Body of pancreas (tissue), 4 donors: ENCODE data around the gene KIRREL3. TPM values are rescaled to one million over a fixed set of nuclear protein-coding genes. Genes with fewer than 3 reads are reported as not detected.

Source experiments
- ATAC-seq: fragments of 150-250 bp; one replicate; pipeline ENCODE4 v1.9.1; 2016
- DNase-seq, 4 donors: peaks; one replicate each; pipeline ENCODE4 v3.0.0-alpha.2; 2019
- H3K27ac ChIP-seq, 4 donors: fragments of 200-600 bp; sonication (generic); 1 replicate in 3 of 4; 2 replicates in 1 of 4; pipeline versions ENCODE4 v1.5.1 to v1.6.1; 2016 to 2019; ENCODE audit warnings: mild to moderate bottlenecking in 1 of 4, mixed read lengths in 1 of 4, moderate library complexity in 1 of 4
- H3K27me3 ChIP-seq, 2 donors: fragments of 200-600 bp; sonication (generic); one replicate each; pipeline ENCODE4 v1.6.0; 2016; ENCODE audit warnings: mild to moderate bottlenecking in 1 of 2
- H3K36me3 ChIP-seq, 2 donors: fragments of 200-600 bp; sonication (generic); replicated peaks in 1 of 2; 2 replicates each; pipeline ENCODE4 v1.5.1; 2016; ENCODE audit warnings: low read depth in 2 of 2; ENCODE audit not compliant: insufficient read depth in 1 of 2
- H3K4me1 ChIP-seq: fragments of 200-600 bp; sonication (generic); one replicate; pipeline ENCODE4 v1.6.0; 2016
- H3K4me3 ChIP-seq, 2 donors: fragments of 200-600 bp; sonication (generic); 1 replicate in 1 of 2; 2 replicates in 1 of 2; pipeline ENCODE4 v1.5.1; 2016 to 2019
- H3K9me3 ChIP-seq, 3 donors: fragments of 200-600 bp; sonication (generic); 1 replicate in 2 of 3; 2 replicates in 1 of 3; pipeline ENCODE4 v1.5.1; 2016
- POLR2A ChIP-seq, 3 donors: fragments of 450-650 bp; IDR thresholded peaks; one replicate each; pipeline ENCODE4 v1.6.1; 2016; ENCODE audit warnings: antibody characterized with exemption in 3 of 3, mild to moderate bottlenecking in 2 of 3
- WGBS, 2 donors: methylation state at CpG; one replicate each; pipeline ENCODE4 v1.1.5; 2017; 5-methylcytosine and 5-hydroxymethylcytosine counted together
- intact Hi-C: fragments of 100-400 bp; cut with DNase I; formaldehyde crosslinking; loops from one replicate; pipeline ENCODE4 v1.15.1; 2023
- total RNA-seq, 2 donors: library from RNA; depleted of rRNA; stranded (reverse); fragments of >200 nt; gene quantifications; one replicate each; pipeline ENCODE4 v1.1.0, GENCODE V29; 2016
- TF ChIP-seq, protein P1 (sequence below), 7 experiments: fragments of 450-650 bp in 4 of 7; fragments of 200-600 bp in 3 of 7; sonication (generic) in 3 of 7; IDR thresholded peaks; one replicate each; pipeline ENCODE4 v1.5.1; 2016 to 2019; ENCODE audit warnings: antibody characterized with exemption in 7 of 7

The KIRREL3 gene
- total RNA-seq, 2 donors from 2014 or later: 0.26 TPM; not detected in 1

DNA sequence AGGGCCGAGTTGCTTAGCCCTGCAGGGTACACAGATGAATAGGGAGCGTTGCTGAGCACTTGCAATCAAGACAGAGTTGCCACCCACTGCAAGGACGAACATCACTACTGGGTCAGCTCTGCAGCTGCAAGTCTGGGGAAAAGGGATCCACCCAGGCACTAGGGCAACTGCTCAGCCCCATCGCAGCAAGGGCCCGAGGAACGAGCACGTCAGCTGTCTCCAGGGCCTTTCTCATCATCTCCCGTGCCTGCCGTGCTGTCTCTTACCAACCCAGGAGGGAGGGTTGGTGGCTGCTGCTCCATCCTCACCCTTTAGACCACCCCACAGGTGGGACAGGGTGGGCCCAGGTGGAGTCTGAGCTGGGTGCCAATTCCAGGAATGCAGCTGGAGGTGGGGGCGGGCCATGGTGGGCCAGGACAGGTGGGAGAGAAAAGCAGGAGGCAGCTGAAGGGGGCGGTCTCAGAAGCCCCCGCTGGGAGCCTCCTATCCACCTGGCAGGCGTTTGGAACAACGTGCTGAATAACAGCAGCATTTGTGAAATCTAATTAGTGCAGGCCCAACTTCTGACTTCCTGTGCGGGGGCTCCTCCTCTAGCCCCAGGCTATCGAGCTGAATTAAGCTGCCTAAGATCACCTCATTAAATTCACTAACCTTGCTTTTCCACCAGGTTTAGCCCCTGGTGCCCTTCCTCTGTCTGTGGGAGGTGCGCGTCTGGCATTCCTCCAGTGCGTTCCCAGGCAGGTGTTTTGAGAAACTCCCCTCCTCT is 392.6 kb downstream of the KIRREL3 start:
- DNase-seq (no peak), ATAC-seq (no peak)
- Histone ChIP-seq H3K27me3 (peaks cover 0 to 4% of the 10 kb centered on the region in 2 donors), H3K36me3 (no peaks in the 10 kb centered on the region), H3K4me1 (peaks cover 7% of the 10 kb centered on the region), H3K9me3 (no peaks in the 10 kb centered on the region), H3K27ac (no peak overlapping the region), H3K4me3 (no peak overlapping the region)
- intact Hi-C loops: loop anchor here (5.0 kb wide), 1 partner anchor 384 kb away; no protein-coding TSS in a partner anchor
- 48 to 58% methylated on average over 11 to 19 of the region's 19 CpGs for WGBS, 2 donors
- TF ChIP-seq POLR2A (IDR thresholded peaks at IDR 0.05): no peak
- TF ChIP-seq, protein P1, sequence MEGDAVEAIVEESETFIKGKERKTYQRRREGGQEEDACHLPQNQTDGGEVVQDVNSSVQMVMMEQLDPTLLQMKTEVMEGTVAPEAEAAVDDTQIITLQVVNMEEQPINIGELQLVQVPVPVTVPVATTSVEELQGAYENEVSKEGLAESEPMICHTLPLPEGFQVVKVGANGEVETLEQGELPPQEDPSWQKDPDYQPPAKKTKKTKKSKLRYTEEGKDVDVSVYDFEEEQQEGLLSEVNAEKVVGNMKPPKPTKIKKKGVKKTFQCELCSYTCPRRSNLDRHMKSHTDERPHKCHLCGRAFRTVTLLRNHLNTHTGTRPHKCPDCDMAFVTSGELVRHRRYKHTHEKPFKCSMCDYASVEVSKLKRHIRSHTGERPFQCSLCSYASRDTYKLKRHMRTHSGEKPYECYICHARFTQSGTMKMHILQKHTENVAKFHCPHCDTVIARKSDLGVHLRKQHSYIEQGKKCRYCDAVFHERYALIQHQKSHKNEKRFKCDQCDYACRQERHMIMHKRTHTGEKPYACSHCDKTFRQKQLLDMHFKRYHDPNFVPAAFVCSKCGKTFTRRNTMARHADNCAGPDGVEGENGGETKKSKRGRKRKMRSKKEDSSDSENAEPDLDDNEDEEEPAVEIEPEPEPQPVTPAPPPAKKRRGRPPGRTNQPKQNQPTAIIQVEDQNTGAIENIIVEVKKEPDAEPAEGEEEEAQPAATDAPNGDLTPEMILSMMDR (IDR thresholded peaks at IDR 0.05): no peak

DNA sequence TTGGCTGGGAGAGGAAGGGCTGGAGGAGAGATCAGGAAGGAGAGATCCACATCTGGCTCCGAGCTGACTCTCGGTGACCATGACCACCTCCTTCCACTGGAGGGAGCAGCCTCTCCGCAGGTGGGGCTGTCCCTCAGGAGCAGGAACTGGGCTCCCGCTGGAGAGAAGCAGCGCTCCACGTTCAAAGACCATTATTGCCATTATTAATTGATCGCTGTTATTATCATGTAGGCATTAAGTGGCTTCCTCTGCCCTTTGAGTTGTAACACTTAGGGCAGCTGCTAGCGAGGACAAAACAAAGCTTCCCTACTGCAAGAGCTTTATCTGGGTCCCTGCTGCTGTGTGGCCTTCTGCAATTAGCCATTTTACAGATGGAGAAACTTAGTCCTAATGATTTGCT is 393.2 kb downstream of the KIRREL3 start:
- no peaks in the 10 kb centered on the region for H3K9me3 ChIP-seq
- no peaks in the 10 kb centered on the region for H3K36me3 ChIP-seq
- ATAC-seq: peak; percentile 95
- H3K27ac ChIP-seq: no peak overlapping the region
- DNase-seq: peak; percentile 70 to 72 (median 70)
- TF ChIP-seq POLR2A (IDR thresholded peaks at IDR 0.05): no peak
- TF ChIP-seq, protein P1 (IDR thresholded peaks at IDR 0.05): peak; percentile 69 to 90 (median 81)
- peaks cover 0 to 4% of the 10 kb centered on the region in 2 donors for H3K27me3 ChIP-seq
- intact Hi-C loops: loop anchor here (5.0 kb wide), 1 partner anchor 385 kb away; no protein-coding TSS in a partner anchor
- H3K4me3 ChIP-seq: no peak overlapping the region
- H3K4me1 ChIP-seq: peaks cover 7% of the 10 kb centered on the region
- 4 to 17% methylated on average over 5 to 8 of the region's 8 CpGs for WGBS, 2 donors

DNA sequence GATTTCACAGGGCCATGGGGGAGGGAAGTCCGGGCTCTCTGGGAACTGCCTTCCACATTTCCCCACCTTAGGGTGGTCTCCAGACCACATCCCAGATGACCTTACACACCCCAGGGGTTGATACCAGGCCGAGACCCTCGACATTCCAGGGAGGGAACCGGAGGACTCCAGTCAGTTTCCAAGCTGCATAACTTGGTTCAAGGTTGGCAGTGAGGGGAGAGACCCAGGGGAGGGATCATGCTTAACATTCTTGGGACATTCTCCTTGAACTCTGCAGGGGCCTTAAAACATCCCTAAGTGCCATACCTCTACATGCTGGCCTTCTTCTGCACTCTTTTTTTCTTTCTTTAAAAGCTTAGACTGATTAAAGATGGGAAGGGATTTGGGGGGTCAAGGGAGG is 394.1 kb downstream of the KIRREL3 start:
- WGBS, 2 donors: 45 to 48% methylated on average over 4 of the region's 4 CpGs
- no peak for TF ChIP-seq POLR2A (IDR thresholded peaks at IDR 0.05)
- TF ChIP-seq, protein P1 (IDR thresholded peaks at IDR 0.05): no peak
- H3K36me3 ChIP-seq: no peaks in the 10 kb centered on the region
- H3K27ac ChIP-seq: no peak overlapping the region
- intact Hi-C loops: loop anchor here (5.0 kb wide), 1 partner anchor 386 kb away; no protein-coding TSS in a partner anchor
- H3K4me3 ChIP-seq: no peak overlapping the region
- H3K4me1 ChIP-seq: peaks cover 7% of the 10 kb centered on the region
- H3K9me3 ChIP-seq: no peaks in the 10 kb centered on the region
- no peak for DNase-seq
- peaks cover 0 to 4% of the 10 kb centered on the region in 2 donors for H3K27me3 ChIP-seq
- ATAC-seq: no peak

DNA sequence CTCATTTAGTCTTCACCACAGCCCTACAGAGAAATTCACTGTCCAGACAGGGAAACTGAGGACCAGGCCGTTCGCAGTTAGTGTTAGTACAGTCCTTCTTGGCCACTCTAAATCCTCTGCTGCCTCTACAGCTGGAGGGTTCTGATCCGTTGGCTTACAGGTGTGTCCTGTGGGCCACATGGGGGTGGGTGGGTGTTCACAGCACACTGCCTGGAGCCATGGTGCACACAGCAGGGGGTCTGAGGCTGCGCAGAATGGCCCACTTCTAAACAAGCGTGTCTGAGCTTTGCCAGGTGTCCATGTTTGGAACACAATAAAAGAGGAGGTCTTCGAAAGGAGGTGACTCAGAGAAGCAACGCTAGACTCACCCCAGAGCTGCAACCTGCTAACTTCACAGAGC is 396.1 kb downstream of the KIRREL3 start:
- Histone ChIP-seq H3K27me3 (peaks cover 0 to 4% of the 10 kb centered on the region in 2 donors), H3K9me3 (no peaks in the 10 kb centered on the region), H3K4me3 (no peak overlapping the region), H3K36me3 (no peaks in the 10 kb centered on the region), H3K27ac (no peak overlapping the region), H3K4me1 (peaks cover 7% of the 10 kb centered on the region)
- TF ChIP-seq POLR2A (IDR thresholded peaks at IDR 0.05): no peak
- TF ChIP-seq, protein P1 (IDR thresholded peaks at IDR 0.05): no peak
- no peak for ATAC-seq
- no peak for DNase-seq
- 55 to 62% methylated on average over 7 of the region's 7 CpGs for WGBS, 2 donors
- intact Hi-C loops: no loop called here
